ENCODE measurements around the gene CDK14.

DNA sequence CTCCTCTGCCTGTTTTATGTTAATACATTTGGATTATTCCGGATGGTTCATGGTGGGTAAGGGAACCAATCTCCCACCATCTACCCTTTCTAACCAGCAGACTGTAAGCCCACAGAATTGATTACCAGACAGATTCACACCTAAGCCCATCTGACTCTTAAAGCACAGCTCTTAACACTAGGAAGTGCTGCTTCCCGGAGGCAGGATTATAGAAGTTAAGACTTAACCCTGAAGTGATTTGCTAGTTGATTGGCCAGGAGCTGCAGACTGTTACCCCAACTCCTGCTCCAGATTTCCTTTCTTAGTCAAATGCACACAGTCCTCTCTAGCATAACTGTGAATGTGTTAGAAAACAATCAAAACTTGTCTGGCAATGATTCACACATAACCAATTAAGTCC is 221.7 kb downstream of the CDK14 start:
- TF ChIP-seq REST (IDR thresholded peaks at IDR 0.05; ENCODE audit: borderline replicate concordance) = no peak
- no peak for TF ChIP-seq EZH2 (IDR thresholded peaks at IDR 0.05; ENCODE audit: borderline replicate concordance, insufficient read depth, low read length, poor library complexity, severe bottlenecking)
- TF ChIP-seq CTCF (IDR thresholded peaks at IDR 0.05; ENCODE audit: poor library complexity, severe bottlenecking) = no peak
- no peak for TF ChIP-seq MXI1 (conservative IDR thresholded peaks at IDR 0.05; ENCODE audit: poor library complexity, severe bottlenecking)
- no peak for TF ChIP-seq EP300 (conservative IDR thresholded peaks at IDR 0.05; ENCODE audit: poor library complexity, severe bottlenecking)
- TF ChIP-seq SMC3 (conservative IDR thresholded peaks at IDR 0.05; ENCODE audit: poor library complexity) = no peak
